Measurements from ENCODE around the gene STAMBPL1.

STAMBPL1 gene

DNA sequence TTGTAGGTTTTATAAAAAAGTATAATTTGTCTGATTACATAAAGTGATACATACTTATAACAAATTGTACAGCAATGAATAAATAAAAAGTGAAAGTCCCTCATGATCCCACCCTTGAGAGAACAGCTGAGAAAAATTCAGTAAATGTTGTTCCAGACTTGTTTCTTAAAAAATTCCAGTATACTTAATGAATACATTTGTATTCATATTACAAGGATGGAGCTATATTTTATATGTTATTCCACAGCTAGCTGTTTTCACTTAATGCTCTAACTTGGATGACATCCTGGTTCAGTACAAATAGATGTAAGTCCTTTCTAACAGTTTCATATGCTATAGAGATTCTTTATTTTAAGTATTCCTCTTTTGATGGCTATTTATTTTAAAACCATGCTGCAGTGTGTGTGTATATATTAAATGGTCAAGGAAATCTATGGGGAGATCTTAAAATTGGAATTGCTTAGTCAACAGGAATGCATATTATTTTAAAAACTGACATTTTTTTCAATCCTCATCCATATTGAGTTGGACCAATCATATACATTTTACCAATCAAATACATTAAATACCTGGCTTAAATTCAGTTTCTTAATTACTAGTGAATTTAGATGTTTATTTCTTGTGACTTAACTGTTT lies 8.9 kb downstream of the STAMBPL1 start:
- TF ChIP-seq, protein P1, sequence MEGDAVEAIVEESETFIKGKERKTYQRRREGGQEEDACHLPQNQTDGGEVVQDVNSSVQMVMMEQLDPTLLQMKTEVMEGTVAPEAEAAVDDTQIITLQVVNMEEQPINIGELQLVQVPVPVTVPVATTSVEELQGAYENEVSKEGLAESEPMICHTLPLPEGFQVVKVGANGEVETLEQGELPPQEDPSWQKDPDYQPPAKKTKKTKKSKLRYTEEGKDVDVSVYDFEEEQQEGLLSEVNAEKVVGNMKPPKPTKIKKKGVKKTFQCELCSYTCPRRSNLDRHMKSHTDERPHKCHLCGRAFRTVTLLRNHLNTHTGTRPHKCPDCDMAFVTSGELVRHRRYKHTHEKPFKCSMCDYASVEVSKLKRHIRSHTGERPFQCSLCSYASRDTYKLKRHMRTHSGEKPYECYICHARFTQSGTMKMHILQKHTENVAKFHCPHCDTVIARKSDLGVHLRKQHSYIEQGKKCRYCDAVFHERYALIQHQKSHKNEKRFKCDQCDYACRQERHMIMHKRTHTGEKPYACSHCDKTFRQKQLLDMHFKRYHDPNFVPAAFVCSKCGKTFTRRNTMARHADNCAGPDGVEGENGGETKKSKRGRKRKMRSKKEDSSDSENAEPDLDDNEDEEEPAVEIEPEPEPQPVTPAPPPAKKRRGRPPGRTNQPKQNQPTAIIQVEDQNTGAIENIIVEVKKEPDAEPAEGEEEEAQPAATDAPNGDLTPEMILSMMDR (IDR thresholded peaks at IDR 0.05; ENCODE audit: control insufficient read depth, insufficient read depth, low read depth, low read length, missing control alignments): no peak
- DNase-seq (ENCODE audit: low read depth): no peak
- no peak overlapping the region for H3K4me3 ChIP-seq (ENCODE audit: control insufficient read depth, low read depth, low read length)

DNA sequence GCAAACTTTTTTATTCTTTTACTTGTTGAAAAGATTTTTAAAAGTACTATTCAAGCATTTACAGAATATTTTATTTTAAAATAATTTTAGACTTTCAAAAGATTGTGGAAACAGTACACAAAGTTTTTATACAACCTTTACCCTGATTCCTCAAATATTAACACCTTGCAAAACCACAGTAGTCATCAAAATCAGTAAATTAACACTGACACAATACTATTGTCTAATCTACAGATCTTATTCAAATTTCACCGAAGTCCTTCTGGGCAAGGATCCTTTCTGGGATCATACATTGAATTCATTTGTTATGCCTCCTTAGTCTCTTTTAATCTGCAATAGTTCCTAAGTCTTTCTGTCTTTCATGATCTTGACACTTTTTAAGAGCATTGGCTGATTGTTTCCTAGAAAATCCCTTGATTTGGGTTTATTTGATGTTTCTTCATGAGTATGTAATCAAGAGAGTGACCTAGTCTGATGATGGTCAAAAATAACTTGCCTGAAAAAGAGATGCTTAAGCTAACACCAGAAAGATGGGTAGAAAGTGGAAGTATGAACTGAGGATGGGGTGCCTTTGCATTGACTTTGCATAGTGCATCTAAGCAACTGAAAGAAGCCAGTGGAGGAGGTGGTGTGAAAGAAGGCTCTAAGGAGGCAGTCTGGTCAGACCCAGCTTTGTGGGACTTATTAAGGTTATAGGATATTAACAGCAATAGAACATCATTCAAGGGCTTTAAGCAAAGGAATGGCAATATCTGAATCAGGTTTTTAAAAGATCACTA lies 9.7 kb downstream of the STAMBPL1 start:
- H3K4me3 ChIP-seq (ENCODE audit: control insufficient read depth, low read depth, low read length): no peak overlapping the region
- TF ChIP-seq, protein P1 (IDR thresholded peaks at IDR 0.05; ENCODE audit: control insufficient read depth, insufficient read depth, low read depth, low read length, missing control alignments): no peak
- no peak for DNase-seq (ENCODE audit: low read depth)

DNA sequence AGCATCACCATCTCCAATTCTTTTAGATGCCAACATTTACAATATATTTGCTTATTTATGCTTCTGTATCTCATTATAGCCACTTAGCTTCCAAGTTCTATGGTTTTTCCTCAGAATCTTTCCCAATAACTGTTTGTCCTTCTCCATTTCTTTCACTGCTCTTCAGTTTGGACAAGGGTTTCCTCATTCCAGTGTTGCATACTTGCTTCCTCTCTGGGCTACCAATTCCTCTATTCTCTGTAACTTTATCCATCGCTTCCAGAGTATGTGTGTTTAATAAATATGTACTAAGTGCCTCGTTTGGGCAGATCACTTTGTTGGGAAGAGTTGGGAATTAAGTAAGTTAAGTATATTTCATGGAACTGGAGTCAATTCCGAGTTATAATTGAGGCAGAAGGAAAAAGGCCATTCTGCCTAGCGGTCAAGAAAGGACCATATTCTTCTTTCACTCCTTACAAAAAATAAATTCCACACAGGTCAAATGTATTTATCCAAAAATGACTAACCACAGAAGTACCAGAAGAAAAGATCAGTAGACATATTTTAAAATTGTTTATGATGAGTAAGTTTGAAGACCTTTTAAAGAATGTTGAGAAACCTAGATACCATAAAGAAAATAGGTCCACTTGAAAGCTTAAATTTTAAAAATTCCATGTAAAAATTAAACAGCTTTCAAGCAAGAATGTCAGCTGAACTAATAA lies 10.8 kb downstream of the STAMBPL1 start:
- TF ChIP-seq, protein P1 (IDR thresholded peaks at IDR 0.05; ENCODE audit: control insufficient read depth, insufficient read depth, low read depth, low read length, missing control alignments): no peak
- no peak overlapping the region for H3K4me3 ChIP-seq (ENCODE audit: control insufficient read depth, low read depth, low read length)
- no peak for DNase-seq (ENCODE audit: low read depth)

DNA sequence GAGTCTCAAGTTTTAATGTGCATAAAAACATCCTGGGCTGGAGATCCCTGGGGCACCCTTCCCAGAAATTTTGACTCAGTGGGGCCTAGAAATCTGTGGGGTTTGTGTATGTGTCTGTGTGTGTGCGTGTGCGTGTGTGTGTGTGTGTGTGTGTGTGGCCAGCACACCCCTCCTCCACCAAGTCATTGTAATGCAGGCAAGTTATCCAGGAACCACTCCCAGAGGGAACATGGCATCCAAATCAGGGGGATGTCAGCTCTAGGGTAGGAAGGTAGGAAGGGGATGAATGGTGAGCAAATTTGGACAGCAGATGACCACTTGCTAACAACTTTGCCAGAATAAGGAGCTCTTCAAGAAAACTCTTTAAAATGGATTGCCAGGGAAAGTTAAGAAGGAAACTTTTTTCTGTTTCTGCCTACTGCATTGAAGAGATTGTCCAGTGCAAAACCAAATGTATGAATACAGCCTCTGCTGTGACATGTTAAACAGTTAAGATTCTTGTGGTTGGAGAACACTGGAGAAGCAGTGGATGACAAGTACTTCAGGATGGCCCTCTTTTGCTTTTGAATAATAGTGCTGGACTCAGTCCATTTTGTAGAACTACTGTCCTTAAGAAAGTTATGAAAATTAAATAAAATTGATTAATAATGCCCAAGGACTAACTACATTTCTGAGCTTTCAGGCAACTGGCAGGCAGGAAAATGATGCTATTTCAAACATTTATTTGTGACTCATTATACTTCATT lies 12.3 kb downstream of the STAMBPL1 start:
- no peak overlapping the region for H3K4me3 ChIP-seq (ENCODE audit: control insufficient read depth, low read depth, low read length)
- peak; percentile 24 for DNase-seq (ENCODE audit: low read depth)
- TF ChIP-seq, protein P1 (IDR thresholded peaks at IDR 0.05; ENCODE audit: control insufficient read depth, insufficient read depth, low read depth, low read length, missing control alignments): no peak

DNA sequence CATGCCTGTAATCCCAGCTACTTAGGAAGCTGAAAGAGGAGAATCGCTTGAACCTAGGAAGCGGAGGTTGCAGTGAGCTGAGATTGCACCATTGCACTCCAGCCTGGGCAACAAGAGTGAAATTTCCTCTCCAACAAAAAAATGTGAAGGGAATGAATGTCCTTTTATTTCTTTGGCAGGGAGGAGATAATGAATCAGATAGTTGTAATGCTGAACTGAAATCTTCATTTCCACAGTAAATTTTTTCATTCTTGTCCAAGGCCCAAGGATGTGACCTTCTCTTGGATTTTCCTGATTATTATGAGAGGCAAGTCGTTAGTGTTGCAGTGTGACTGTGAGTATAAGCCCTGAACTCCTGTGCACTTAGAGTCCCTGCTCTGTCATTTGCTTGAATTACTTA lies 13.6 kb downstream of the STAMBPL1 start:
- DNase-seq (ENCODE audit: low read depth): peak; percentile 44
- TF ChIP-seq, protein P1 (IDR thresholded peaks at IDR 0.05; ENCODE audit: control insufficient read depth, insufficient read depth, low read depth, low read length, missing control alignments): no peak
- H3K4me3 ChIP-seq (ENCODE audit: control insufficient read depth, low read depth, low read length): no peak overlapping the region

DNA sequence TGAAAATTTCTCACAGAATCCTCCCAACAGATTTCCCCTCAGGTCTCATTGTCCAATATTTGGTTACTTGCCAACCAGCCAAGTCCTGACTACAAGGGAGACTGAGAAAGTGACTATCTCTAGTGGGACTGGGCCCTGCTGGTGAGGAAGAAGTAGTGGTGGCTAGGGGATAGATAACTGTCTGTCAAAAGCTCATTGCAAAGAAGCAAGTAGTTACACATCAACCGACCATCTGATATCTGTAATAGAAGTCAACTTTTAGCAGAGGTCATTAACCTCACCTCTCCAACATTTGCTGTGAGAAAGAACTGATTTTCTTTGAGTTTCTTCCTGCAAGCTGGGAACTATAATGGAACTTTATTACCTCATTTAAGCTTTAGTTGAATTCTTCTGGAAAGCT lies 15.2 kb downstream of the STAMBPL1 start:
- TF ChIP-seq, protein P1 (IDR thresholded peaks at IDR 0.05; ENCODE audit: control insufficient read depth, insufficient read depth, low read depth, low read length, missing control alignments): no peak
- DNase-seq (ENCODE audit: low read depth): no peak
- H3K4me3 ChIP-seq (ENCODE audit: control insufficient read depth, low read depth, low read length): no peak overlapping the region

Measured in AG09309 (cell line).